HG03103 (cell line): ENCODE data around the gene TSPAN9.
A peak's percentile ranks its signal among the peaks of the same experiment; 100 is the strongest.

ENCODE experiments used
- ATAC-seq: cut with Tn5 transposase; IDR thresholded peaks from one replicate; pipeline ENCODE4 v1.9.1; 2021; ENCODE audit warnings: low read depth; ENCODE audit not compliant: unreplicated experiment

TSPAN9 gene

GRCh38 chr12:3076730-3077571, at the start of gene TSPAN9:
Gene TSPAN9, plus strand, starts transcription at chr12:3077379. Its CDS starts 123,815 bp downstream, at chr12:3201194.
- ATAC-seq, result peak; percentile 72

DNA sequence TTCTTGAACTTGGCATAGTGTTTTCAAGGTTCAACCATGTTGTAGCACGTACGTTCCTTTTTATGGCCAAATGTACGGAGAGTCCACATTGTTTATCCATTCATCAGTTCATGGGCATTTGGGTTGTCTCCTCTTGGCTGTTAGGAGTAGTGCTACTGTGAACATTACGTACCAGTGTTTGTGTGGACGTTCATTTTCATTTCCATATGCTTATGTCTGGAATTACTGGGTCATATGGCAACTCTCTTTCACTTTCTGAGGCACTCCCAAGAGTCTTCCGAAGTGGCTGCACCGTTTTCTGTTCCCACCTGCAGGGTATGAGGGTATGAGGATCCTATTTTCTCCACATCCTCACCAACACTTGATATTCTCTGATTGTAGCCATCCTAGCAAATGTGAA, 49.1 kb upstream of the TSPAN9 start:
- no peak for ATAC-seq

DNA sequence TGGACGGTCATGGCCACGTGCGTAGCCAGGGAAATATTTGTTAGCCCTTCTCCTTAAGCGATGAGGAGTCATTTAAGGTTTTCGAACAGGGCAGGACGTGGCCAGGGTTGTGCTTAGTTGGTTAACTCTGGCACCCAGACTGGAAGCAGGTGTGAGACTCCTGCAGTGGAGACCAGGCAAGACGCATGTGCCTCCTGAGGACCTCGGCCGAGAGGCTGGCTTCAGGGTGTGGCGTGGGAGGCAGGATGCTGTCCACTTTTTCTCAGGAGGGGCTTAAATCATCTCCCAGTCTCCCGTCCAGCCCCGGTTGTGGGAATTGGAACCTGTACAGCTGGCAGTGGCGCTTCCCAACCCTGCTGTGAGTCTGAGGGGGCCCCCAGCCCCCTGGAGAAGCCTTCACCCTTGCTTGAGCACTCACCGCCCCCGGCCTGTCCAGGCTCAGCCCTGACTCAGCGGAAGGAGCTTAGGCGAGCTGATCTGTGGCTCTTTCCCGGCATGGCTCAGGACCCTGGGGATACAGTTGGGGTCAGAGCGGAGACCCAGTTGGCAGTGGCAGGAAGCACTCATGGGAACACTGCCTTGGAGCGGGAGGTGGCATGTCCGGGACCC, 46.3 kb upstream of the TSPAN9 start:
- ATAC-seq, result no peak

GRCh38 chr12:3032161-3032560, 45.0 kb upstream of the TSPAN9 start:
- ATAC-seq, result no peak

DNA sequence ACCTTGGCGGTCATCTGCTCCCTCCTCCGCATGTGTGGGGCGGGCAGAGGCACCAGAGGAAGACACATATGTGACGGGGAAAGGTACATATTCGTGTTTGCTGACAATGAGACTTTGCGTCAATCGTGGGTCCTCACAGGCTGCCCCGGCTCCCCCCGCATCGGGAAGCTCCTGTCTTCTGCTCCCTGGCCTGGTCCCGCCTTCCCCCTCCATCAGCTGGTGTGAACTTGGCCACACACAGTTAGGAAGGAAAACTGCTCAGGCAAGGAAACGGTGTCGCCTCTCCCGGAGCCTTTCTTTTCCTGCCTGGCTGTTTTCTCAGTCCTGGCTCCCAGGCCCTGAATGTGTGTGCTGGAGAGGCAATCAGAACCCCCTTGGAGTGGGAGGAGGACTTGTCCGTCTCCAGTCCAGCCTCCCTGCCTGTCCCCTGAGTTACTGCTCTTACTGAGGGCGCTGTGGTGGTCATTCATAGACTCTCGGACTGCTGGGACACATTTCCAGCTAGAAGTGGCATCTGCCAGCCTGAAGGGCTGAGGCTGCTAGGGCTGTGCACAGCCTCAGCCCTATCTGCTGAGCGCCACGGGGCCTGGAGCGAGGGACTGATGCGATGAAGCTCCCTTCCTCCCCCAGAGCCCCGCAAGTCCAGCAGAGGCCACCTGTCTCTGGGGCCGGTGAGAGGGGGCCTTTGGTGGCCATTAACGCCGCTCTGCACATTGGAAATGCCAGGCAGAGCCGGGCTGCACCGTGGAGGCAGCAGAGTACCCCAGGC, 44.2 kb upstream of the TSPAN9 start:
- ATAC-seq, result no peak

DNA sequence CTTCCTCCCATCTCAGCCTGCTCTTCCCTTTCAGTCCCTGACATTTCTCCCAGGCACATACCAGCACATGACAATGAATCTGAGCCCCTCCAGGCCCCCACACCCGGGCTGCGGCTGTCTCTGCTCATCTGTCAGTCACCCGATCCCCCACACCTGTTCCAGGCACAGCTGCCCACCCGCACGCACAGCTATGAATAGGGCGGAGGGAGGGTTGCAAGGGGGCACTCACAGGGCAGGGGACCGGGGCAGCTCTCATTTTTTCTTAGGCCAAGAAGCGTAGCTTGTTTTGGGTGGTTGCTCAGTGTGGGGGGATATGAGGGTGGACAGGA, 43.7 kb upstream of the TSPAN9 start:
- ATAC-seq, result no peak

DNA sequence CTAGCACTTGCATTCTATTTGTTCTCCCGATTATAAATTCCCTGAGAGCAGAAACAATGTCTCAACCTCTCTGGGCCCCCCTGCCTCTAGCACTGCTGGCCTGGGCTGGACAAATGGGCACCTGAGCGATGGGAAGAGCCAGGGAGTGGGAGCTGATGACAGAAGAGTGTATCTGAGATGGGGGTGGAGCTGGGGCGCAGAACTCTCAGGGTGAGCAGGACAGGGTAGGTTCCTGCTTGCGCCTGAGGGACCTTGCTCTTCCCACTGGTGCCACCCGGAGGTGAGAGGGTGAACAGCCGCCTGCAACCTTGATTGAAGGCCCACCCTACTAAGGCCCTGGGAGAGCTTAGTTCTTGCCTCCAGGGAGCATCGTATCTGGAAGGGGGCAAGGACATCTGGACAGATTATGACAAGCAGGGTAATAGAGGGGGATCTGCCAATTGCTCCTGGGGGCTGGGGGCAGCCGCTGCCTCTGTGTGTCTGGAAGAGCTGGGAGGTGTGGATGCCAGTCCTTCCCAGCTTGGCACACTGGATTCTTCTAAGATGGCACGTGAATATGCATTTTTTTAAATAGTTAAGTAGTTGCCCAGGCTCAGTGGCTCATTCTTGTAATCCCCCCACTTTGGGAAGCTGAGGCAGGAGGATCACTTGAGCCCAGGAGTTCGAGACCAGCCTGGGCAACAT, 43.0 kb upstream of the TSPAN9 start:
- no peak for ATAC-seq

DNA sequence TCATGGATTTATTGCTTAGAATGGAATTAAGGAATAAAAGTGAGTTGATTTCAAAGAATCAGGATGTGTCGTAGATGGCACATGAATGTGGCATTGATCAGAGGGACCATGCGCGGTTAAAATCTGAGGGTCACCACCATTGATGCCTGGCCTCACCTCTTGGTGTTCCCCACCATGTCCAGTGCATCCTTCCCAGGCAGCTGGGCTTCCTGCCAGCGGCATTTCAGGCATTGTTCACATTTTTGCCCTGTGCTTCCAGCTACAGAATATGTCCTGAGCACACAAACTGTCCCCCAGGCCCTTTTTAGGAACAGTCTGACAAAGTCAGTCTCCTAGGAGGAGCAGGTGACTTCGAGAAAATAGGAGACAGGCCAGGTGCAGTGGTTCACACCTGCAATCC, 42.0 kb upstream of the TSPAN9 start:
- ATAC-seq, result no peak

GRCh38 chr12:3035815-3036702, 41.1 kb upstream of the TSPAN9 start:
- no peak for ATAC-seq

DNA sequence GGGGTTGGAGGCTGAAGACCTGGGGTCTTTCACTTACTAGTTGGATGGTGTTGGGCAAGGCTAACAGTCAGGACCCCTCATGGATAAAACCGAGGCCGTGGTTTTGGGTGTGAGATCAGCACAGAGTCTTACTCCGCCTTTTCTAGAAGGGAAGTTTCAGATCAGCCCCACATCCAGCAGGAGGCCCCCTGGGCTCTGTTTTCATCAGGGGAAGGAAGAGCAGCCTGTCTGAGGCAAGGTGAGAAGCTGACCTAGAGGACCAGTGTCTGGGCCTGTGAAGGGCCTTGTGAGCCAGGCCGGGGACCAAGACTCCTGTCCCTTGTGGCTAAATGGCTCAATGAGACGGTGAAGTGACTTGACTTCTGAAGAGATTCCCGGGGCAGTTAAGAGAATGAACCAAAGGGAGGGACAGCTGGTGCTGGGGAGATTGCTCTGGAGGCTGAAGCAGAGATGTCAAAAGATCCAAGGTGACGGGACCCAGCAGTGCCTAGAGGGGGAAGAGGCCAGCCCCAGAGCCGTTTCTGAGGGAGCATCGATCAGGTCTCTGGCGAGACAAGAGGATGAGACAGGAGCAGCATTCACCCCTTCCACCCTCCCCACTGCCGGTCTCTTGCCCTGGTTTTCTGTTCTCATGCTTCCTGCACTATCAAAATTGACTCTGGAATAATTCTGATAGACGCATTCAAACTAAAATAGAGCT, 40.1 kb upstream of the TSPAN9 start:
- ATAC-seq, result no peak

DNA sequence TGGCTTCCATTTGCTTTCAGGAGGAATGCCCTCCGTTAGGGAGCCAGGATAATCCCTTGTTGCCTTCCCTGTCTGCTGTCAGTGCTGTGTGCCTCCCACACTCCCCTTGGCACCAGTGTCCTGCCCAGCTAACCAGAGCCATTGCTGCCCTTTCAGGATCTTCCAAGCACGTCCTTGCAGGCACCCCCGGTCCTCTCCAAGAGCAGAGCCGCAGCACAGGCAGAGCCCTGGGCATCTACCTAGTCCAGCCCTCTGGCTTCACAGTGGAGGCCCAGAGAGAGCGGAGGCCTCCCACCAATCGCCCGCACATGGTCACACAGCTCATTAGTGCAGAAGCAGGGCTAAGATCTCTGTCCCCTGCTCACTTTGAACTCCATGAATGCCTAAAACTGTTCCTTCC, 39.0 kb upstream of the TSPAN9 start:
- ATAC-seq, result no peak

GRCh38 chr12:3038926-3039510, 38.2 kb upstream of the TSPAN9 start:
- no peak for ATAC-seq

DNA sequence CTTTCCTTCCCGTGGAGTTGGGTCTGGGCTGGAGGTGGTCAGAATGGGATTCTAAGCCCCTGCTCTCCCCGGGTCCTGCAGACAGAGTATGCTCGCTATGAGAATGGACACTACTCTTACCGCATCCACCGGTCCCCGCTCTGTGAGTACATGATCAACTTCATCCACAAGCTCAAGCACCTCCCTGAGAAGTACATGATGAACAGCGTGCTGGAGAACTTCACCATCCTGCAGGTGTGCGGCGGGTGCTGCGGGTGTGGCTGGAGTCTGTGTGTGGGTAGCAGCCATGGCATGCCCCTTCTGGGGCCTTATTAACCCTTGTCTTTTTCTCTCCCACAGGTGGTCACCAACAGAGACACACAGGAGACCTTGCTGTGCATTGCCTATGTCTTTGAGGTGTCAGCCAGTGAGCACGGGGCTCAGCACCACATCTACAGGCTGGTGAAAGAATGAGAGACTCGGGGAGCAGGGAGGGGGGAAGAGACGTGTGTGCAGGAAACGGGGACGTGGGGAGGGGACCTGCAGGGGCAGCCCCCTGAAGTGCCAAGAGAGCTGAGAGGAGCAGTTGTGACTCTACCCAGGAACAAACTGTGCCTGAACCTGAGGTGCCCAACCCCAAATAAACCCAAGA, 37.0 kb upstream of the TSPAN9 start:
- ATAC-seq, result no peak

GRCh38 chr12:3040663-3041544, 36.3 kb upstream of the TSPAN9 start:
- ATAC-seq, result no peak

DNA sequence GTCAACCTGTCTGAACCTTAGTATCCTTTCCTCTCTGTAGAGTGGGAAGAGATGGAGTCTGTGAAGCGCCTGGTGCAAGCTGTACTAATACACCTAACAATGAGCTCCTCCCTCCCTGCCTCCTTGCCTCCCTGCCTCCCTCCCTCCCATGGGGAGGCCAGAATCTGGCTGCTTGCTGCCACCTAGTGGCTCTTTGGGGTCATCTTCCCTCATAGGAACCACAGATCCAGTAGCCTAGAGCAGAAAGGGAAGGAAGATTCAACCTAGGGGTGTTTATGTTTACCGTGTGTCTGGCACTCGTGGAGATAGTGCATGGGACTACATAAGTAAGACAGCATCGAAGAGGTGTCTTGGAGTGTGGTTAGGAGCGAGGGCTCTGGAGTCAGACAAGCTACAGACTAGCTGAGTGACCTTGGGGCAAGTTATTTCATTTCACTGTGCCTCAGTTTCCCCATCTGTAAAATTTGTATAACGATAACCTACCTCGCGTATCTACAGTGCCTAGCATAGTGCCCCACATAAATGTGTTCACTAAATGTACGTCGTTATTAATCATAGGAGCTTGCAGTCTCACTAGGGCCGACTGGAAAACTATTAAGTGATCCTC, 35.5 kb upstream of the TSPAN9 start:
- peak; percentile 84 for ATAC-seq

GRCh38 chr12:3042394-3042793, 34.8 kb upstream of the TSPAN9 start:
- ATAC-seq, result no peak

DNA sequence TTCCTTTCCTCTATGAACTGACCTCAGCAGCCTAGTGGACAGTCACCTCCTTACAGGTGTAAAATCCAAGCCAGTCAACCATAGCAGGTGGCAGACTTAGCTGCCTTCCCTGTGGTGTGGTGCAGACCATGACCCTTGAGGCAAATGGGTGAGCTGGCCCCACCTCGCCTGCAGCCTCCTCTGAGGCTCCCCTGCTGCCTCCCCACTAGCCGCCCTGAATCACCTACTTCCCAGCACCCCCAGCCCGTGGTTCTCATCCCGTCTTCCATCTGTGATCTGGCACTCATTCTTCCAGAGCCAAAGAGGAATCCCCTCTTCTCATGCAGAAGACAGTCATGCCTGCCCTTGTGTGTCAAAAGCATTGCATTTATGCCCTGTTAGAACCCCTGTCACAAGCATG, 34.4 kb upstream of the TSPAN9 start:
- ATAC-seq, result no peak
